KBM-7 (cell line): Measurements from ENCODE around the gene C2CD2.

Source experiments
- DNase-seq: peaks from one replicate; pipeline ENCODE4 v3.0.0-alpha.2; 2015
- in situ Hi-C: fragments of 300-500 bp; cut with MboI; formaldehyde crosslinking; loops from 2 replicates; pipeline ENCODE4 v1.14.3; 2020; ENCODE audit warnings: low sequenced_read_pairs, low pct_unique_long_range_greater_than_20kb, mixed read lengths

C2CD2 gene

DNA sequence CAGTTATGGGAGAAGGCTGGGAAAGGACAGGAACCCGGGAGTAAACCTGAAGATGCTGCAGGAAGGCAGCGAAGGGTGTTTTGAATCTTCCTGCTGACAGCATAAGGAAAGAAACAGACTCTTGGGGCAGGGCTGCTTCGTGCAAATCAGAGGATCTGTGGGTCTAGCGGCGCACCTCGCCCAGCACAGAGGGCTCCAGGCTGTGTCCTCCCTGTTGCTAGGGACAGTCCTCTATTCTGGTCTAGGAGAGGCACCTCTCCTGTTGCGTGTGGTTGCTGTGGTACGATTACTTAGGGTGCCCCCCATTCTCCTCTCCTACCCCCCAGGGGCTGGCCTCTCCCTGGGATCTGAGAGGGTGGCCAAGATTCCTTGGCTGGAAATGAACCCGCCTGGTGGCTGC lies 11.4 kb downstream of the C2CD2 start:
- no peak for DNase-seq
- in situ Hi-C loops: no loop called here

DNA sequence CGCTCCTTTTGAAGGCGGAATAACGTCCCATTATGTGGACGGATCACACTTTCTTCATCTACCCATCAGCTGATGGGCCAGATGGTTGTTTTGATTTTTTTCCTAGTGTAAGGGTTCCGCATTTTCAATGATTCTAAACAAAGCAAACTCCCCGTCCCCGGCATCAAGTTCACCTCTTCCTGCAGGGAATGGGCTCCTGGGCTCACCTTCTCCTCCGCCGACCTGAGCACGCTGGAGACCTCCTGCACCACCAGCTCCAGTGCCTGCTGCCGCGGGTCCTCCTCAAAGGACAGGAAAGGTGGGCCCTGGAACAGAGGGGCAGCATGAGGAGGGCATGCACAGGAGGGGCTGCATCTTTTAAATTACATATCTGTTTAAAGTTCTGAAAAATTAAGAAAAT lies 11.9 kb downstream of the C2CD2 start:
- no peak for DNase-seq
- in situ Hi-C loops: no loop called here

DNA sequence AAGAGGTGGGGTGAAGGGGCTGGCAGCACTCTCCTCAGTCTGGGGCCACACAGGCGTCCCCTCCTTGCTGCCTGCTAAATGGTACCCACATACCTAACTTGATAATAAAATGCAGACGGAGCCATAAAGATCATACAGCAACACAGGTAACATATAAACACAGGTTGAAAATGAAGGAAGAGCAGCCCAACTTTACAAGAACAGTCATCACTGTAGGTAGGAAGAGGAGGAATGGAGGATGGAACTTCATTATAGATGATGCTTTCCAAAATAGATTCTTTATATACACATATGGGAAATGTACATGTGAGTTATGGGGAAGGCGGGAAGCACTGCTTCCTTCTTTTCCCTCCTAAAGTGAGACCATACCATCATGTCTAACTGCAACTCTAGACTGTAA lies 13.4 kb downstream of the C2CD2 start:
- DNase-seq: no peak
- in situ Hi-C loops: no loop called here

DNA sequence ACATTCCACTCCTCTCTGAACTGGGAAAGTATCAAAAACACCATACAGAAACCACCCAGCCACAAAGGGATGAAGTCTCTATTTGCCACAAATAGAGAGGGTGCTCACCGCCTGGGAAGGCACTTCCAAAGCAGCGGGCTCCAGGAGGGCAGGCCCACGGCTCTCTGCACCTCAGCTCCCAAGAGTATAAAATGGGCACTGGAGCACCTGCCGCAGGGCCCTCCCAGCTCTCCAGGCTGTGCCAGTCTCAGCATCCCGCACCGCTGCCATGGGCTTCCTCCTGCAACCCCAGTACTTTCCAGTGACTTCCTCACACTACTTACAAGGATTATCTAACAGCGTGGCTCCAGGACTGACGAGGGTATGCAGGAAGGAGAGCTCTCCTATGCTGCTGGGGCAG lies 14.4 kb downstream of the C2CD2 start:
- DNase-seq: no peak
- in situ Hi-C loops: no loop called here

DNA sequence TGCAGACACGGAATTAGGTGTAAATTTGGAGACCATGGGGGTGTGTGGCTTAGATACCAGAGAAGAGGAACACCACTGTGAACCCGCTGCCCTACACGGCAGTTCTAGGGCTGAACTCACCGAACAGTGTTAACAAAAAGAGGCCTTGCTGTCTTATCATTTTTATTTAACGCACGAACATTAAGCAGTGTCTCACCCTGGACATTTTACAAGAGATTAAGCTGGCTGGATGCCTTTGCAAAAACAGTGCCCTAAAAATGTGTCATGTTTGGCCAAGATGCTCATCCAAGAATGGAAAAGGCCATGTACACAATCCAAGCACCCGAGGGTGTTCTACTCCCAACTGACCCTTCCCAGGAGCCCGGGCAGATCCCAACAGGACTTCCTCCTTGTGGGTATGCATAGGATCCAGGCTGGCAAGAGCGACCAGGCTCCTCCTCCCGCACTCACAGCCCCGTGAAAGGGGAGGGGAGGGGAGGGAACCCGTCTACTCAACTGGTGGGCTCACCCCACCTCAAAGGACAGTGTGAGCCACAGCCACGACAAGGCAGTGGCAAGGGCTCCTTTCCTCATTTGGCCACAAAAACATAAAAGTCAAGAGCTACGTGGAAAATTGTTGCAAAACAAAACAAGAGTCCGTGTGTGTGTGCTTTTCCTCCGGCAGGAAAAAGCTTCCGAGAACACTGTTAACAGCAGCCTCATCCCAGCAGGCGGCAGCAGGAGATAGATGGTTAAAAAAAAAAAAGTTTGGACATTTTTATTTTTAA lies 20.3 kb downstream of the C2CD2 start:
- peak; percentile 63 for DNase-seq
- in situ Hi-C loops: no loop called here

DNA sequence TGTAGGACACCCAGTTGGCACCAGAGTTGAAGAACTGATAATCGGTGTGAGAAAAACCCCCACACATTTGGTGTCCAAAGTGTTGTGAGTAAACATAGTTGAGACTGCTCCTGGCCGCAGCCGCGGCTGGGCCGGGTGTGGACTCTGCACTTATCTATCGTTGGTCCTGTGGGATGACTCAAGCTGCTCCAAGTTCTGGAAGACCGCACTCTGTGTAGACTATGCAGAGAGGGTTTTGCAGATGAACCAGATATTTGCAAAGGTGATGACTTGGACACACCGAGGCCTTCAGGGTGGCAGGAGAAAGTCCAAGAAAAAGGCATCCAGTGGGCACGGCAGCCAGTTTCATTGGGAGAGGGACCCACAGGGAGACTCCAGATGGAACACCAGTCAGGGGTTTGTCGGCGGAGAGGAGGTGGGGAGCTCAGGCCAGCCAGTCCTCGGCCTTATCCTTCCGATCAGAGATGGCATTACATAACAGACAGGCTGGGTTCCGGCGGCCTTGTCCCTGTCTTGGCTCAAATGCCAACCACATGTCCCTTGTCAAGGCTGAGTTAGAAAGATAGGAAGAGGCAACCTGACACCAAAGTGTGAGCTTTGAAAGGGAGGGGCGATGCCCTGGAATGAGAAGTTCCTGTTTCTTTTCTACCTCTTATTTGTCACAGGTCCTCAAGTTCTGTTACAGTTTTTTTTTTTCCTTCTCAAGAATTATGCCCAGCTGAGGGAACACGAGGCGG lies 21.1 kb downstream of the C2CD2 start:
- in situ Hi-C loops: no loop called here
- peak; percentile 98 for DNase-seq

DNA sequence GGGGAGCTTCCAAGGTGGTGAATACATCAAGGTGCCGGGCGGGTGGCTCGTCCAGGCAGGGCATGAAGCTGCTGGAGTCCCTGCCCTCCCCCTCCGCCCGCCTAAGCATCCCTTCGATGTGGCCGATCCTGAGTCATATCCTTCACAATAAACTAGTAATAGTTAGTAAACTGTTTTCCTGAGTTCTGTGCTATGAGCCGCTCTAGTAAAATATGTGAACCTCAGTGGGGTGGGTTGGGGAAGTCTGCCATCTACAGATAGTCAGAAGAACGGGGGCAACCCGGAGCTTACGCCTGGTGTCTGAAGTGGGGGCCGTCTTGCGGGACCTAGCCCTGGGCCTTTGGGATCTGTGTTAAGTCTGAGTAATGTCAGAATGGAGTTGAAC lies 21.6 kb downstream of the C2CD2 start:
- in situ Hi-C loops: no loop called here
- DNase-seq: no peak

DNA sequence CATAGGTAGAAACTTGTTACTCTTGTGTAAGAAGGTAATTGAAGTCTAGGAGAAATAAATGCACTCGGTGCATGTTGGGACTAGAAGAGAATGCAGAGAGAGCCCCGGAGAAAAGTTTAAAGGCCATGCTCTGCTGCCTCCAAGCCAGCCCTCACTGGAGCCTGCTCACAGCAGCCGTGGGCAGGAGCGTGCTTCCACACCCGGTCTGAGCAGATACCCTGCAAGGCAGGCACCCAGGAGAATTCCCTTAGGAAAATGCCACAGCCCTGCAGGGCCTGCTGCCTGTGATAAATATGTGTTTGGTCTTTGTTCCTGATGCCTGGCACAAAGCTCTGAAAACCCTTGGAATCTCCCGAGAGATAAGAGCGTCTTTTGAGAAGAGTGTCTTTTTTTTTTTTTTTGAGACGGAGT lies 22.8 kb downstream of the C2CD2 start:
- DNase-seq: no peak
- in situ Hi-C loops: no loop called here

DNA sequence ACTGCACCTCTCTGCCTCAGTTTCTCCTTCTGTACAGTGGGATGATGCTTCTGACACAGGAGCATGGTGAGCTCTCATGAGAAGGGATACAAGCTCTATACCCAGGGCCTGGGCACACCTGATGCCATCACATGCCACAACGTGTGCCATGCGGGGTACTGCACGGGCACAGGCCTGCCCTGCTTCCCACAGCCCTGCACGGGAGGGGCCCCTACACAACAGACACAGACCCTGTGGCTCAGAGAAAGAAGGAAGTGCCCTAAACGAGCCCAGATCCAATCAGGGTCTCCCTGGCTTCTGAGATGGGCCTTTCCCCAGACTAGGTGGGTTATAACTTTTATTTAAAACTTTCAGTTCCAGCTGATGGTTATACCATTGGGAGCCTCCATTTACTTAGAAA lies 24.6 kb downstream of the C2CD2 start:
- DNase-seq: peak; percentile 23
- in situ Hi-C loops: no loop called here

DNA sequence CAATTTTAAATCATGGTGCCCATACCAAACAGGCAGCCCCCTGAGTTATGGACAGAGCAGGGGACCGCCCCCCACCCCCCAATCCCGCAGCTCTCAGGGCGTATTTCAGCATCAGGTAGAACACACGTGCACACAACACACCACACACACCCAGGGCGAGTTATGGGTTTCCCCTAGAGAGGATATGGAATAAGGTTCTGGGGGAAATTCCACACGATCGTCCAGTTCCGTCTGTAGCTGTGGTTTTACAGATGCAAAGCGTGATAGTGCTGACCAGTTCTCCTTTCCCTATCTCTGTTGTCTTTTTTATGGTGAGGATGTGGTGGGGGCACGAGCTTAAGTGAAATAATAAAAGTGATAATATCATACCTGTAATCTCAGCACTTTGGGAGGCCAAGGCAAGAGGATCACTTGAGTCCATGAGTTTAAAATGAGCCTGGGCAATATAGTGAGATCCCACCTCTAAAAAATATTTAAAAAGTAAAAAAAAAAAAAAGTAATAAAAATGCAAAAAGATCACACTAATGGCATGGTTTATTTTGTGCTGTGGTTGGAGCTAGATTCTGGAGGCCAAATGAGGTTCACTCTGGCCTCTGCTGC lies 25.1 kb downstream of the C2CD2 start:
- in situ Hi-C loops: no loop called here
- DNase-seq: peak; percentile 84

DNA sequence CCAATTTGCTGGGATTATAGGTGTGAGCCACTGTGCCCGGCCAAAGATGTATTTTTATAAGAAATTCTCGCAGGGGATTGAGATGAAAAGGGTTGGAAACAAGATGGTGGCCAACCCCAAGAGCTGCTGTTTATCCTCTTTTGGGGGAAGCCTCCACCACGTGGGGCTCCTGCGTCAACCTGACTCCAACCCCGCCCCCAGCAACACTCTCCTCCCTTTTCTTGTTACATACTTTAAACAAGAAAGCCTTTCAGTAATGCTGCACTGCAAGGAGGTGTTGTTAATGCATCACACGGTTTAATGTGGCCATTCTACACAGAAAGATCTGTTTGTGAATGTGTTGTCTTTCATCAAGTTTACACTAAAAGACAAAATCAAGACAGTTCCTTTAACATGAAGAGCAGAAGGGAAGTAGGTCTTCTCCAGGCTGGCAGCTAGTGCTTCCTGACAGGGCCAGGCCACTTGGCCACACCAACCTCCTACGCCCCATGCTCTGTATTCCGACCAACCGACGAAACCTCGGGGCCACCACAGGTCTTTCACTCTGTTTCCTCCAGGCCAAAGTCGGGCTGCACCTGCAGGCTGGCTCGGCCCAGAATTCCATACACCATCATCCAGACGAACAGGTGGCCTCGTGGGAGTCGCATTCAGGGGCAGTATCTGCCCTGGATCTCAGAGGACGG lies 25.9 kb downstream of the C2CD2 start:
- peak; percentile 84 for DNase-seq
- in situ Hi-C loops: no loop called here

DNA sequence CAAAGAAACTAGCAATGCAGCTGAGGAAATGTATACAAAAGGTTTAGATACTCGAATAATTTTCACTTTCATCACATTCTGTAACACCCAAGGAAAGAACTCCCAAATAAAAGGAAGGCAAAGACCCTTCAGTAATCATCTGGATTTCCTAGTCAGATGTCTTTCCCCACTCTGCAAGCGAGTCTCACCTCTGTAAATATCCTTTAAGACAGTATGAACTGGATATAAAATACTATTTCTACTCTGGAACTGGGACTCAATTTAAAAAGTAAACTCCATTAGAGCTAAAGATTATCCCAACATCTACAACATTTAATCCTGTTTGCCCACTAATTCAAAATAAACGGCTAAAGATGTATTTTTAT lies 27.0 kb downstream of the C2CD2 start:
- in situ Hi-C loops: no loop called here
- DNase-seq: no peak

DNA sequence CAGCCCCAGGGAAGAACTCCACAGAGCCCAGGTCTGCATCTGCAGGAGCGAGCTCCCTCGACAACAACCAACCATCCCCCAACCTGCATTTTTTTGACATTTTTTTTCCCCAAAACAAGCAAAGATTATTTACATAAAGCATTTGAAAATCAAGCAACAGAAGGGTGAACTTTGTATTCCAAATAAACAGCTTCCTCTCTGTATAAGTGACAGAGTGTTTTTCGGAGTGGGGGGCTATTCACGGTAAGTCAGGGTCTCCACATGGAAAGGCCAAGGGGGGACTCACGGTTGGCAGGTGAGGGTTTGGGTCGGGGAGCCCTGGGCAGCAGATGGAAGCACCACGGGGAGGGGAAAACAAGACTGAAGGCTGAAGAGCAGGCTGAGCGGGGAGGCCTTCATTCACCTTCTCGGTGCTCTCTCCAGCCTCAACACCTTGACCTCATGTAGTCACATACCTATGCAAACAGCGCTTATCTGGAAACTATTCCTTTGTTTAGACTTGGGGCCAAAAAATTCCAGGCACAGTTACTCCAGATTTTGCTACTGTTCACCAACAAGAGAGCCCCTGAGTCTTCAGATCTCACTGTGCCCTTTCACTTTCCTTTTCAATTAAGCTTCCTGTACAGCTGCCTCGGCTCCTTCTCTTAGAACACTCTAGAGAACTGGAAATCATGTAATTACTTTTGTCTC lies 27.6 kb downstream of the C2CD2 start:
- DNase-seq: peak; percentile 44
- in situ Hi-C loops: no loop called here

DNA sequence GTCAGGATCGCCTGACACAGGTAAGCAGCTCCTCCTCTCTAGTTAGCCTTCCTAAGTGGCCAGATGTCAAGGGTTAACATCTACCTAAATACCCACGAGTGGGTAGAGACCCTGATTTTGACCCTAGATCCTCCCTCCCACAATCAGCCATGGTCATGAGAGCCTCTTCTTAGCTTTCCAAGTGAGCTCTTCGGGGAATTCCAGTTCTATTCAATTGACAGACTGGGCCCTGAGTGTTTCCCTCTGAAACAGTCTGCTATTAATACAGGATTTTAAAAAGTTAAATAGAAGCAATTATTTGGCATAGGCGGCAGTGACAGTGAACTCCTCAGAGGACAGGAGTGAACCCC lies 28.1 kb downstream of the C2CD2 start:
- in situ Hi-C loops: no loop called here
- no peak for DNase-seq

DNA sequence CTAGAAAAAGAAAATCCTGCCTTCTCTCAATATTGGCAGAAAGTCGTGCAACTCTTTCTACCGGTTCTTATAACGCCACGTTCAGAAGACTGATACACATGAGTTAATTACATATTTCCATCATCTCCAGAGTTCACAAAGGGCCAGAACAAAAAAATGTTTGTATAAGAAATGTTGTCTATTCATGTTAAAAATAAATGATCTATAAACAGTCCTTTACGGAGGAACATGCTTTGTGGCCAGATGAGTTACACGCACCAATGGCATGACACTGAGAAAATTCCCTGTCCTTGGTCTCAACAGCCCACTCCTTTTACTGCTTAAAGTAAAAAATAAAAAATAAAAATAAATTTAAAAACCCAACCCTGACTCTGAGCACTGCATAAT lies 29.5 kb downstream of the C2CD2 start:
- DNase-seq: no peak
- in situ Hi-C loops: no loop called here

DNA sequence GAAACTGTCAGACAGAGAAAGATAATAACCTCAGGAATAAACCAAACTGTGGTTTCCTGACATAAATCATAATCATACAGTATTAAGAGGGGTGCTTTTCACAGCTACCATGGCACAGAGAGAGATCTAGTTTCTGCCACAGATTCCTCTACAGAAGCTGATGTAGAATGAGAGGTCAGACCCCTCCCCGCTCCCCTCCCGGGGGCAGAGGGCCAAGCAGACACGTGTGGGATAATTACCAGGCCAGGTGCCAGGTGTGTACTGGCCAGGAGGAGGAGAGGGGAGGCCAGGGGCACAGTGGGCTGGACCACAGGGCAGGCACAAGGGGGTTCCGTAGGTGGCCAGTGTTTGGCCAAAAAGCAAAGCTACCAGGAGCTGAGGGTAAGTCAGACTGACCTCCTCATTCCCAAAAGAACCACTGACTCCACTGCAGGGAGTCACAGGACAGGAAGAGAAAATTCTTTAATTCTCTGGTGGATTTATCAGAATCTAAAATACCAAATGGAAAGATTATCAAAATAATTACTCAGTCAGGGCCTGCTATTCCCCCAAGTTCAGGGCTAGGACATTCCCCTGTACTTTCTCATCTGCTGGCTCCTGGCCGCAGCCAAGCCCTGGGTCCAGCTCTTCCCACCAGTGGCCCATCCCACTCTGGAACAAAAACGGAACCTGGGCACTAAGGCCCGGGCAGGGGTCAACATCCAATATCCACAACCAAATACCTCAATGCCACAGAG lies 30.0 kb downstream of the C2CD2 start:
- no peak for DNase-seq
- in situ Hi-C loops: no loop called here

DNA sequence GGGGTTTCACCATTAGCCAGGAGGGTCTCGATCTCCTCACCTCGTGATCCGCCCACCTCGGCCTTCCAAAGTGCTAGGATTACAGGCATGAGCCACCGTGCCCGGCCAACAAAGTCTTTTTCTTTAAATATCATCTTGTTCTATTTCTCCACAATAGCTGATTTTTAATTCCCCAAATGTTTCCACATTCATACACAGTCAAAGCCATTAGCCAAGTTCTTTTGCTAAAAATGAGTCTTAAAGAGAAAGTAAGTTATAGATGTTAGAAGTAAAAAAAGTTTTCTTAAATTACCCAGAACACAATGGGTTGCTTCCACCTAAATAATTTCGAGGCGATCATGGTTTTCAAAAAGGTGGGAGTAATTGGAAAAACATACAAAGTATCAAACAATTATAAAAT lies 30.6 kb downstream of the C2CD2 start:
- in situ Hi-C loops: no loop called here
- no peak for DNase-seq

DNA sequence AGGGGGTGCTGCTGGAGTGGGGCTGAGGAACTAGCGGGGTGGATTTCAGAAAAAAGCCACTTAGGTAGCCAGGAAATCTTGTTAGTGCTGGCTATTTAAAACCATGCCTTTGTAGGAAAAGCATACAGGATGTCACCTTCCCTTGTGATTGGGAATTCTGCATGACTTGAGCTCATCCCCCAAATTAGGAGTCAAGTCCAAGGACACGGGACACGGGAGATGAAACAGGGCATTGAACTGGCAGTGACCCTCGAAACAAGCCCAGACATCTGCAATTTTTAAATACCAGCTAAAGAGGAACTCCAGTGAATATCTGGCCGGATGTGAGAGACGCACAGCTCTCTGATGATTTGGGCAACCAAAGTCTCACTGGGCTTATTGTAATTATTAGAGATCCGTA lies 32.8 kb downstream of the C2CD2 start:
- DNase-seq: no peak
- in situ Hi-C loops: no loop called here

DNA sequence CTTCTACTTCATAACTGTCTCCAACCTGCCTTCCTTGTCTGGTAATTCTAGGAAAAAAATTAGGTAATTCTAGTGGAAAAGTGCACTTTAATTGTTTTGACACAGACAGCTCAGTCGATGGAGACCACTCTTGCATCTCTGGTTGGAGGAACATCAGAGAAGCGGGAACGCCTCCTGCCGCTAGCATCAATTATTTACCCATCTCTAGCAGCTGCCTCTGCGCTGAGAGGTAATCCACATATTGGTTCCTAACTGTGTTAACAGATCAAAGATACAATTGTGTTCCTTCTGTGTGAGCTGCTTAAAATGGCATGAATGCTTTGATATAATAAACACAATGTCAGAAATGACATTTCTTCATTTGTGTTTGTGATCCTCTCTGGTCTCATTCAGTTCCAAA lies 33.3 kb downstream of the C2CD2 start:
- DNase-seq: no peak

More for the DNA sequence above, 33.3 kb downstream of the C2CD2 start:
- in situ Hi-C loops: no loop called here
